ENCODE measurements around the gene CLDN3. TPM values are rescaled to one million over a fixed set of nuclear protein-coding genes. Genes with fewer than 3 reads are reported as not detected.

Gene CLDN3
- total and polyA plus RNA-seq, 10 of the 15 experiments (the other 5 are each of a cell fraction or from before 2014, with no cell fraction given), result 0.05 TPM; not detected in 9

GRCh38 chr7:73774923-73775322, 4.9 kb upstream of the CLDN3 start:
- Histone ChIP-seq H3K4me2 (ENCODE audit: control insufficient read depth, insufficient read depth) (no peak overlapping the region), H3K27ac (ENCODE audit: control insufficient read depth, insufficient read depth) (no peak overlapping the region), H3K4me3 (no peak overlapping the region), H3K36me3 (ENCODE audit: control insufficient read depth in 2 of 2, insufficient read depth in 2 of 2, low read length in 1 of 2) (no peaks in the 10 kb centered on the region), H3K79me2 (ENCODE audit: control insufficient read depth, insufficient read depth, low read length) (no peaks in the 10 kb centered on the region), H4K20me1 (ENCODE audit: control insufficient read depth, insufficient read depth) (no peaks in the 10 kb centered on the region), H3K4me1 (ENCODE audit: control insufficient read depth, insufficient read depth, low read length) (peaks cover 3% of the 10 kb centered on the region; the same call in 1 of the 2 replicates), H3K9me3 (replicated peaks; ENCODE audit: control insufficient read depth, insufficient read depth, low read length) (no peaks in the 10 kb centered on the region), H2AFZ (ENCODE audit: control insufficient read depth, low read depth, low read length) (no peak overlapping the region), H3K27me3 (replicated peaks in 1 of 2; ENCODE audit: control insufficient read depth in 2 of 2, insufficient read depth in 2 of 2, low read length in 1 of 2) (peaks cover 0 to 2% of the 10 kb centered on the region in 2 experiments; a peak in 1 of 4 replicates), H3K9ac (ENCODE audit: control insufficient read depth, insufficient read depth, low read length) (no peak overlapping the region)
- ChIA-PET RAD21 (ENCODE audit: unreplicated experiment) (no interaction called here), SMC1A (ENCODE audit: uncharacterized antibody, unreplicated experiment) (no interaction called here), CTCF (no interaction called here), POLR2A (interaction anchor here (0.6 kb wide), 1 partner anchor 844 kb away, joined by 4 read pairs; no protein-coding TSS in a partner anchor)
- no peak for TF ChIP-seq ZNF622 (IDR thresholded peaks at IDR 0.05)
- TF ChIP-seq BRCA1 (IDR thresholded peaks at IDR 0.05; ENCODE audit: low read depth, low read length), result no peak
- no peak for TF ChIP-seq FOXK2 (IDR thresholded peaks at IDR 0.05)
- TF ChIP-seq NR2C1 (IDR thresholded peaks at IDR 0.05), result no peak
- peak; percentile 92 for TF ChIP-seq BACH1 (IDR thresholded peaks at IDR 0.05; ENCODE audit: borderline replicate concordance)
- no peak for TF ChIP-seq HSF1 (IDR thresholded peaks at IDR 0.05; ENCODE audit: low read depth, low read length)
- no peak for TF ChIP-seq PAX5 (IDR thresholded peaks at IDR 0.05; ENCODE audit: borderline replicate concordance, low read depth, low read length)
- no peak for DNase-seq (ENCODE audit: low read depth, low spot score)
- WGBS (ENCODE audit: insufficient coverage, insufficient replicate concordance, low lambda C conversion rate, missing lambda C conversion rate), result 4% methylated on average over 1 of the region's 1 CpG
- no TSS peak for BruUV-seq (replicated peaks)
- peak; percentile 41 for FAIRE-seq
- intact Hi-C loops (cut with micrococcal nuclease; ENCODE audit: unreplicated experiment) (no loop called here), in situ Hi-C loops (cut with MboI) (no loop called here)
- ATAC-seq, result no peak

Measured in GM12878 (cell line).